T-helper 2 cell treated with Interferon-gamma antibody and Interleukin-4, amounts not matched to agents 100 ng/mL and 5 ng/mL, for 36 hours (primary cell): Measurements from ENCODE around the gene HNRNPAB. TPM values are rescaled to one million over a fixed set of nuclear protein-coding genes. Genes with fewer than 3 reads are reported as not detected.
"Not testable (repeated sequence)": the region's sequence is repeated elsewhere in the genome, so short reads cannot be mapped to it uniquely, and the experiment has no call there.

Experiments
- intact Hi-C: fragments of 100-400 bp; cut with micrococcal nuclease; formaldehyde crosslinking; loops from one replicate; pipeline ENCODE4 v1.15.1; 2023
- total RNA-seq: library from RNA; stranded (reverse); gene quantifications from 2 replicates; pipeline ENCODE4 v1.2.3, GENCODE V29; 2022

HNRNPAB gene
- total RNA-seq, 1 donor from 2014 or later = 280 TPM

- intact Hi-C loops = no loop called here
Measured at GRCh38 chr5:178228609-178229008, 24.3 kb downstream of the HNRNPAB start.

- intact Hi-C loops = not testable (repeated sequence)
Measured at GRCh38 chr5:178229111-178229510, 24.8 kb downstream of the HNRNPAB start.

- intact Hi-C loops = loop anchor here (5.0 to 10.0 kb wide), 2 partner anchors 915 to 1322 kb away; partner anchors contain the start of gene RUFY1
Measured at GRCh38 chr5:178229861-178230260, 25.5 kb downstream of the HNRNPAB start.

GRCh38 chr5:178230879-178231538, 26.7 kb downstream of the HNRNPAB start:
- intact Hi-C loops = loop anchor here (5.0 to 10.0 kb wide), 2 partner anchors 914 to 1321 kb away; partner anchors contain the start of gene RUFY1

- intact Hi-C loops = loop anchor here (1.0 to 10.0 kb wide), 4 partner anchors 26 to 1321 kb away; partner anchors contain the start of genes CLK4 and RUFY1
Measured at GRCh38 chr5:178231539-178232123, 27.3 kb downstream of the HNRNPAB start.

GRCh38 chr5:178232124-178232919, 28.0 kb downstream of the HNRNPAB start, which contains the start of gene PHYKPL:
PHYKPL (minus strand) TSS chr5:178232802; CDS start chr5:178232550, 252 bp downstream.
- intact Hi-C loops = loop anchor here (1.0 to 10.0 kb wide), 4 partner anchors 27 to 1320 kb away; partner anchors contain the start of genes CLK4 and RUFY1

GRCh38 chr5:178232920-178233429, 28.6 kb downstream of the HNRNPAB start:
- intact Hi-C loops = loop anchor here (1.0 to 10.0 kb wide), 4 partner anchors 28 to 1319 kb away; partner anchors contain the start of genes CLK4 and RUFY1

GRCh38 chr5:178234121-178234749, 29.9 kb downstream of the HNRNPAB start:
- intact Hi-C loops = loop anchor here (2.0 to 10.0 kb wide), 3 partner anchors 317 to 1318 kb away; partner anchors contain the start of gene RUFY1

- intact Hi-C loops = loop anchor here (1.0 to 10.0 kb wide), 4 partner anchors 316 to 1317 kb away; partner anchors contain the start of genes COL23A1 and RUFY1
Measured at GRCh38 chr5:178234750-178235587, 30.6 kb downstream of the HNRNPAB start.

GRCh38 chr5:178235588-178235974, 31.2 kb downstream of the HNRNPAB start:
- intact Hi-C loops = loop anchor here (1.0 to 10.0 kb wide), 3 partner anchors 315 to 909 kb away; partner anchors contain the start of gene COL23A1

- intact Hi-C loops = loop anchor here (10.0 kb wide), 1 partner anchor 909 kb away; no protein-coding TSS in a partner anchor
Measured at GRCh38 chr5:178236126-178236525, 31.8 kb downstream of the HNRNPAB start.

- intact Hi-C loops = loop anchor here (10.0 kb wide), 1 partner anchor 908 kb away; no protein-coding TSS in a partner anchor
Measured at GRCh38 chr5:178236679-178237078, 32.3 kb downstream of the HNRNPAB start.

GRCh38 chr5:178237431-178238312, 33.3 kb downstream of the HNRNPAB start:
- intact Hi-C loops = loop anchor here (10.0 kb wide), 1 partner anchor 907 kb away; no protein-coding TSS in a partner anchor

GRCh38 chr5:178238313-178238635, 33.9 kb downstream of the HNRNPAB start:
- intact Hi-C loops = loop anchor here (10.0 kb wide), 1 partner anchor 907 kb away; no protein-coding TSS in a partner anchor

- intact Hi-C loops = loop anchor here (10.0 kb wide), 1 partner anchor 906 kb away; no protein-coding TSS in a partner anchor
Measured at GRCh38 chr5:178238711-178239592, 34.6 kb downstream of the HNRNPAB start.

- intact Hi-C loops = loop anchor here (10.0 kb wide), 1 partner anchor 905 kb away; no protein-coding TSS in a partner anchor
Measured at GRCh38 chr5:178239626-178240301, 35.4 kb downstream of the HNRNPAB start.

- intact Hi-C loops = no loop called here
Measured at GRCh38 chr5:178240341-178240741, 36.0 kb downstream of the HNRNPAB start.
